Activated naive CD4-positive, alpha-beta T cell treated with anti-CD3 and anti-CD28 coated beads for 36 hours (primary cell): ENCODE results near the gene JMJD6. TPM values are rescaled to one million over a fixed set of nuclear protein-coding genes. Genes with fewer than 3 reads are reported as not detected.

ENCODE experiments used
- CTCF ChIA-PET: fragments of 350-600 bp; sonication (Branson Sonifier 250); formaldehyde crosslinking; loops from one replicate; lab custom pipeline; 2021; ENCODE audit warnings: antibody characterized with exemption; lab: Charles Lee
- DNase-seq: peaks from one replicate; pipeline ENCODE4 v3.0.0-alpha.2; 2020
- H3K27ac Mint-ChIP-seq: one replicate; pipeline ENCODE4 v1.8.0; 2021; ENCODE audit warnings: mild to moderate bottlenecking, mixed read lengths
- H3K27me3 Mint-ChIP-seq: one replicate; pipeline ENCODE4 v1.8.0; 2021; ENCODE audit warnings: low read depth, mixed read lengths
- H3K36me3 Mint-ChIP-seq: one replicate; pipeline ENCODE4 v1.8.0; 2021; ENCODE audit warnings: low read depth, mixed read lengths
- H3K4me1 Mint-ChIP-seq: one replicate; pipeline ENCODE4 v1.8.0; 2021; ENCODE audit warnings: low read depth, mixed read lengths
- H3K4me3 Mint-ChIP-seq: one replicate; pipeline ENCODE4 v1.8.0; 2021; ENCODE audit warnings: mild to moderate bottlenecking, moderate library complexity, mixed read lengths
- H3K9me3 Mint-ChIP-seq: one replicate; pipeline ENCODE4 v1.8.0; 2021; ENCODE audit warnings: mixed read lengths
- intact Hi-C: fragments of 100-400 bp; cut with micrococcal nuclease; formaldehyde crosslinking; loops from one replicate; pipeline ENCODE4 v1.15.1; 2023
- total RNA-seq, 2 experiments: library from RNA; stranded (reverse); gene quantifications; one replicate each; pipeline ENCODE4 v1.2.3, GENCODE V29; 2021

The JMJD6 gene
- total RNA-seq, 2 experiments from 2014 or later: 33.0 to 33.6 TPM

DNA sequence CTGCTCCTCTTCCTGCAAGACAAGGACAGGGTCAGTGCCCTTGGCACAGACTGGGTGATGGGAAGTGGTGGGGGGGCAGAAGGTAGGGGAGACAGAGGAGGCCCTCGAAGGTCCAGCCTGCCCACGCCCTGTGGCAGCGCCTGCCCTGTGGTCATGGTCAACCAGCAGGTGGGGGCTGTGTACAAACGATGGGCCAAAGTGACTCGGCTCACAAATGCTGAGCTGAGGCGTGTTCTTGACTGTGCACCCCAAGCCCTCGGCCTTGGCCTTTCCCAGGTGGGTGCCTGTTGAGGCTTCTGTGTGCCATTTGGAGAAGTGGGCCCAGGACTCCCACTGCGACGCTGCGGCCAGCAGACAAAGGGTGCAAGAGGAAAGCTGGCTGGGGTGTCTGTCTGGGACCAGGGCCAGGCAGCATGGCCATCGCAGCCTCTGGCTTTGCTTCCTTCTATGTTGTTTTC lies 38.2 kb downstream of the JMJD6 start:
- H3K4me3 Mint-ChIP-seq: no peak overlapping the region
- CTCF ChIA-PET: no interaction called here
- no peaks in the 10 kb centered on the region for H3K27me3 Mint-ChIP-seq
- no peak overlapping the region for H3K27ac Mint-ChIP-seq
- DNase-seq: no peak
- no peaks in the 10 kb centered on the region for H3K4me1 Mint-ChIP-seq
- intact Hi-C loops: no loop called here
- H3K9me3 Mint-ChIP-seq: no peaks in the 10 kb centered on the region
- H3K36me3 Mint-ChIP-seq: no peaks in the 10 kb centered on the region

DNA sequence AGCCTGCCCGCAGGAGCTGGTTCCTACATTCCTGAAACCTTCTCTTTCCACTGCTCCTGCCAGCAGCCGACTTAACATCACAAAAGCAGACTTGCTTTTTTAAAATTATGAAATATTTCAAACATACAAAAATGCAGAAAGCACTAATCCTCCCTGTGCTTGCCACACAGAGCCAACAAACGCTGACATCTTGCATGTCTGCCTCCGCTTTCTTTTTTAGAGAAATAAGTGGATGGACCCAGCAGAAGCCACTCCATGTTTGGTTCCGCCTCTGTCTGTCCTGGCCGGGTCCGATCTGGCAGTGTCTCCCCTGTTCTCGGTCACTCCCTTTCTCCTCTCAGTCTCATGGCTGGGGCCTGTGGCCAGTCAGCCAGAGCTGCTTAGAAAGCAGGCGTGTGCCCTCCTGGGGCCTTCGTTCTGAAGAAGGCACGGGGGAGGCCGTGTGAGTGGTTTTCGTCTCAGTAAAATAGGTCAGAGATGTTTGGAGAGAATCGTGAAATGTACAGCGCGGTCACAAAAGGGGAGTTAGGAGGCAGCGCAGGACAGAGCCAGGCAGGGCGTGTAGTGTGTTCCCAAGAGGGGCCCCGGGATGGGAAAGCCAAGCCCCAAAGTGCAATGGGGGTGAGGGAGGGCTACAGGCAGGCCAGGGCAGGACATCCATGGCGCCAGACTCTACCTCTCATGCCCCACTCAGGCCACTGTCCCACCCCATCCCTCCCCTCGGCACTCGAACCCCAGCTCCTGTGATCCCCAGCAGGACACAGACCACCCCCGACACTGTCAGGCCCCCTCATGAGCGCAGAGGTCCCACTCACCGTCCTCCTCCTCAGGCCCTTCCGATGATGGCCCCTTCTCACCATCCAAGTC lies 38.9 kb downstream of the JMJD6 start:
- Mint-ChIP-seq H3K36me3 (no peaks in the 10 kb centered on the region), H3K9me3 (no peaks in the 10 kb centered on the region), H3K27ac (no peak overlapping the region), H3K27me3 (no peaks in the 10 kb centered on the region), H3K4me3 (no peak overlapping the region), H3K4me1 (no peaks in the 10 kb centered on the region)
- CTCF ChIA-PET: no interaction called here
- intact Hi-C loops: no loop called here
- DNase-seq: no peak

DNA sequence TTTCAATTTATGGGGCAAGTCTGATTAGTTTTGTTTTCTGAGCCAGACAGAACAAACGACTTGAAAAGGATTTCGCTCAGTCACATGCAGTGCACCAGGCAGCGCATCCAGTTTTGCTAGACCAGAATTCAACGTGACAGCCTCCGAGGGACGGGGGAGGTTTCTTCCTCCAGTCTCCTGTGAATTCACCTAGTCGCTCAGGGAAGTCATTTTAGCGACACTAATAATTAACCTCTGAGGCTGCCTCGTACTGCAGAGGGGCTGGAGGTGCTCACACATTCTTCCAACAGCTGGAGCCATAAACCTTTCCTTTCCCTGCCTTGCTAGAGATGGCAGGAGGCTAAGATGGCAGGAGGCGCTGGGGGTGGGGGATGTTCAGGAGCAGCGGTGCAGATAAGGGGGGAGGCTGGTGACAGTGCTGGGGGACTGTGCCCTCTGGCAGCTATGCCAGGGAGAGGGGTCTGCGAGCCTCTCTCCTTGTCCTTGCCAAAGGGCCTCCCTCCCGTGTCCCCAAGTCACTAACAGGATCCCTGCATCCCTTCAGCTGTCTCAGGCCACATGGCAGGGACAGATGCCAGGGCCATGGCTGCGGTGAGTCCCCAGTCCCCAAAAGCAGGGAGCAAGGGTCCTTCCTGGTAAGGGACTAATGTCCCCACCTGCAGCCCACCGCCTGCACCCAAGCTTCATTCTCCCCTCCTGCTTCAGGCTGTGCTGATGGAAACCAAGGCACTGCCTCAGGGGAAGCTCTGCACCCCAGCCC lies 39.7 kb downstream of the JMJD6 start:
- no peak overlapping the region for H3K4me3 Mint-ChIP-seq
- no peaks in the 10 kb centered on the region for H3K9me3 Mint-ChIP-seq
- no peak overlapping the region for H3K27ac Mint-ChIP-seq
- no peaks in the 10 kb centered on the region for H3K27me3 Mint-ChIP-seq
- H3K4me1 Mint-ChIP-seq: no peaks in the 10 kb centered on the region
- CTCF ChIA-PET: no interaction called here
- DNase-seq: no peak
- H3K36me3 Mint-ChIP-seq: no peaks in the 10 kb centered on the region
- intact Hi-C loops: no loop called here

DNA sequence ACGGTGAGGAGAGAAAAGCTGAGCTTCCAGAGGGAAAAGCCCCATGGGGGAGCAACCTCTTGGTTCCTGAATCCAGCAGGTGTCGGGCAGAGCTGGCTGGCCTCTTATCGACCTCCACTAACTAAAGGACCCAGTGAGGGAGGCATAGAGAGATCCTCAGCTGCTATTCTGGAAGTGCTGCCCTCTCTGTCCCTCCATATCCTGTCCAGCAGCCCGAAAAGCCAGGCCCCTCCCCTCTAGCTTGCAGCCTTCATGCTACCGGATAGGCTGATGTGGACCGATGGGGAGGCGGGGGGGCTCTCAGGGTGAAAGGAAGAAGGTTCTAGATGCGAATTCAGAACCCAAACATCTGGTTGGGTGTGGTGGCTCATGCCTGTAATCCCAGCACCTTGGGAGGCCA lies 40.6 kb downstream of the JMJD6 start:
- Mint-ChIP-seq H3K4me1 (no peaks in the 10 kb centered on the region), H3K27me3 (no peaks in the 10 kb centered on the region), H3K9me3 (no peaks in the 10 kb centered on the region), H3K4me3 (no peak overlapping the region), H3K36me3 (no peaks in the 10 kb centered on the region), H3K27ac (no peak overlapping the region)
- DNase-seq: no peak
- intact Hi-C loops: no loop called here
- CTCF ChIA-PET: interaction anchor here (1.1 kb wide), 1 partner anchor 62 kb away, joined by 4 read pairs; no protein-coding TSS in a partner anchor

DNA sequence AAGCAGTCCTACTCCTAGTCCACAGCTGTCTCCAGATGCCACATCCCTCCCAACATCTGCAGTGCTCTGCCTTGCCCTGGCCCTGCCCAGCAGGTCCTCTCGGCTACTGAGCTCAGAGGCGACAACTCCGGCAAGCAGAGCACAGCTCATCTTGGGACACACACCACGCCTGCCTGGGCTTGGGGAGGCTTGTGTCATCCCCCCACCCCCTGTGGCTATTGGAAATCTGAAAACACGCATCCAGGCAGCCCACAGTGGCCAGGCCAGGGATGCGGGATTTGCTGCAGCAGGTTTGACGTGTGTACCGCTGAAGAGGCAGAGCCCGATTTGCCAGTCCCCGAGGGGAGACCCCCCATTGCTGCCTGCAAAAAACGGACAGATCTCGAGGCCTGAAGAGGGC lies 41.0 kb downstream of the JMJD6 start:
- H3K36me3 Mint-ChIP-seq: no peaks in the 10 kb centered on the region
- no peaks in the 10 kb centered on the region for H3K27me3 Mint-ChIP-seq
- CTCF ChIA-PET: interaction anchor here (1.1 to 1.2 kb wide), 2 partner anchors 61 to 162 kb away, joined by 3 to 4 read pairs; no protein-coding TSS in a partner anchor
- no peak overlapping the region for H3K27ac Mint-ChIP-seq
- H3K4me3 Mint-ChIP-seq: no peak overlapping the region
- intact Hi-C loops: no loop called here
- H3K4me1 Mint-ChIP-seq: no peaks in the 10 kb centered on the region
- no peaks in the 10 kb centered on the region for H3K9me3 Mint-ChIP-seq
- no peak for DNase-seq

DNA sequence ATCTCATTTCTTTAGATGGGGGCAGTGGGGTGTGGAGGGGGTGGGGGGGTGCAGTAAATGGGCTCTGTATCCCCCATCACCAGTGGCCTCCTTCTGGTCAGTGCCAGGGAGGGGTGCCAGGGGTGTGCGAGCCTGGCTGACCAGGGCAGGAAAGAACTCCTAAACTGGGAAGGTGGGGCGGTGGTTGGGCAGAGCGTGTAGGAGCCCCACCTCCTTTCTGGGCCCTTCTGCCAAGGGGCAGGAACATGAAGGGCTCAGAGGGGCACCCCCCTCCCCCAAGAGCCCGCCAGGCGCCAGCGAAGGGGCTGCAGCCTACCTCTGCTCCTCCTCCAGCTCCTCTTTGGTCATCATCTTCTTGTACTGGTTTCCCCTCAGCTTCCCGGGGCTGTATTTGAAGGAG lies 41.6 kb downstream of the JMJD6 start:
- CTCF ChIA-PET: interaction anchor here (1.1 to 1.2 kb wide), 2 partner anchors 61 to 162 kb away, joined by 3 to 4 read pairs; no protein-coding TSS in a partner anchor
- Mint-ChIP-seq H3K27me3 (no peaks in the 10 kb centered on the region), H3K27ac (no peak overlapping the region), H3K4me1 (no peaks in the 10 kb centered on the region), H3K9me3 (no peaks in the 10 kb centered on the region), H3K36me3 (no peaks in the 10 kb centered on the region), H3K4me3 (no peak overlapping the region)
- intact Hi-C loops: no loop called here
- DNase-seq: no peak

DNA sequence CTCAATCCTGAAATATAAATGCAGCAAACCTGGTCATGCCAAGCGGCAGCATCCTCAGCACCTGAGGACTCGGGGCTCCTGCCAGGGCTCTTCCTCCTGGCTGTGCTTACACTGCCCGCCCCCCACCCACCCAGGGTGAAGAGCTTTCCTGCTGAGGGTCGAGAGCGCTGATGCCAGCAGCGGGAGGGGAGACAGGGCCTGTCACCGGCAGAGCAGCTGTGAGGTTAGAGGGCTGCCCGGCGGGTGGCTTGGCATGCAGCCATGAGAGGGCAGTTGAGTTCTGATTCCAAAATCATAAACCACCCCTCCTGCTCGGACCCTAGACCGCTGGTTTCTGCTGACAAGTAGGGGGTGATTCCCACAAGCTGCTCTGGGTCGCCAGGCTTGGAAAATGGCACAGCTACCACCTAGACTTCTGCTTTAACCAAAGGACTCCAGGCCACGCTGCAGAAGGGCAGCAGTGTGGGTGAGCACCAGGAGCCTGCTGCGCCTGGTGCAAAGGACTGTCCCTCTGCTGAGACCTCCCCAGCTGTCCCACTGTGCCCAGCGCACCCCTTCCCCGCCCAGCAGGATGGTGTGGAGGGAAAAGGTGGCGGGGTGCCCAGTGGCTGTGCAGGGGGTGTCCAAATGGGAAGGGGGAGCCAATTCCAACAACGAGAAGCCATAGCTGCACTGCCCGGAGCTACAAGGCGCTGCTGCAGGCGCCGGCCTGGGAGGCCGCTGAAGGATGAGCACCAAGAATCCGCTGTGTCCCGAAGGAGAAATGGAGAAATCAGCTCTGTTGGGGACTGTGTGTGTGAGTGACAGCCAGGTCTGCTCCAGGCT lies 42.3 kb downstream of the JMJD6 start:
- Mint-ChIP-seq H3K4me3 (no peak overlapping the region), H3K36me3 (no peaks in the 10 kb centered on the region), H3K9me3 (no peaks in the 10 kb centered on the region), H3K27ac (no peak overlapping the region), H3K27me3 (no peaks in the 10 kb centered on the region), H3K4me1 (no peaks in the 10 kb centered on the region)
- no peak for DNase-seq
- intact Hi-C loops: no loop called here
- CTCF ChIA-PET: interaction anchor here (1.2 kb wide), 1 partner anchor 161 kb away, joined by 3 read pairs; no protein-coding TSS in a partner anchor

DNA sequence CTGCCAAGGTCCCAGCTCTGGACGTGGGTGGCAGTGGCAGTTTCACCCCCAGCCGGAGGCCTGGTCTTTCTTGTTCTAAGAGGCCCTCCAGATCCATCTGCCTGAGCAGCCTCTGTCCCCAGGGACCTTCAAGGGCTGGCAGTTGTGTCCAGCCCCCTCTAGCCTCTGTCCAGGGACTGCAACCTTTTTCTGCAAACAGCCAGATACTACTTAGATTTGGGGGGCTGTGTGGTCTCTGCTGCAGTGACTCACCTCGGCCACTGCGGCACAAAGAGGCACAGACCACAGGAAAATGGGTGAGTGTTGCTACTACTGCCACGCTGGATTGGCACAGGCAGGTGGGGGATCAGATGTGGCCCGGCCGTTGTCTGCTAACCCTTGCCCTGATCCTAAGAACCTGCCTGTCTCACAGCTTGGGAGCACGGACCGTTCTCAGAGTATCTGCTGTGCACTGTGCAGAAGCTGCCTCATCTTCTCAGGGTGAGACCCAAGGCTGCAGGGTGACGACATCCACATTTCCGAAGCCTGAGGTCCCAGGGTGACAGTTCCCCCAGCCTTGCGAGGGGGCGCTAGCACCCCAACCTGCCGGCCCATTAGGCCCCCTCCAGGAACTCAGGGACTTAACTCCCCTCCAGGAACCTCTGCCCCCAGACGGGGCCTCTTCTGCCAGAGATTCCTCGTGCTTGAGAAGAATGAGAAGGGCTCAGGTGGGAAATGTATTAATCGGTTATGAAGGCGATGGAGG lies 43.2 kb downstream of the JMJD6 start:
- DNase-seq: no peak
- CTCF ChIA-PET: interaction anchor here (2.4 kb wide), 1 partner anchor 125 kb away, joined by 9 read pairs; no protein-coding TSS in a partner anchor
- Mint-ChIP-seq H3K4me3 (no peak overlapping the region), H3K9me3 (no peaks in the 10 kb centered on the region), H3K36me3 (no peaks in the 10 kb centered on the region), H3K27ac (no peak overlapping the region), H3K4me1 (no peaks in the 10 kb centered on the region), H3K27me3 (no peaks in the 10 kb centered on the region)
- intact Hi-C loops: no loop called here

DNA sequence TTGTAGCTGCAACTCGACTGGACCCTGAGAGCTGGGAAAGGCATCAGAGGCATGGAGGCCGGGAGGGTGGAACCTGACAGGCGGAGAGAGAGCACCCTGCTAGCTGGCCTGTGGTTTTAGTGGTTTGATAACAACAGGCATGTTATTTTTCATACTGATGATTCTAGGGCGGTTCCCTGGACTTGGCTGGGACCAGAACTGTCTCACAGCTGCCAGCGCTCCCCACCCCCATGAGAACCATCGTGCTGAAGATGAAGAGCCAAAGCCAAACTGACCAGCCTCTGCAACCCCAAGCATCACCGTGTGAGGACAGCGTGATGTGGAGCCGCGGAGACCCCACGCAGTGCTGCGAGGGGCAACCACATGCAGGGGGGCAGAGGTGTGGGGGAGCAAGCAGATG lies 44.1 kb downstream of the JMJD6 start:
- DNase-seq: no peak
- no peak overlapping the region for H3K4me3 Mint-ChIP-seq
- intact Hi-C loops: no loop called here
- CTCF ChIA-PET: interaction anchor here (0.9 to 2.4 kb wide), 18 partner anchors 9 to 243 kb away, joined by 3 to 19 read pairs (median 6); partner anchors contain the start of gene MXRA7
- H3K9me3 Mint-ChIP-seq: no peaks in the 10 kb centered on the region
- H3K36me3 Mint-ChIP-seq: no peaks in the 10 kb centered on the region
- no peaks in the 10 kb centered on the region for H3K4me1 Mint-ChIP-seq
- H3K27me3 Mint-ChIP-seq: no peaks in the 10 kb centered on the region
- H3K27ac Mint-ChIP-seq: no peak overlapping the region

DNA sequence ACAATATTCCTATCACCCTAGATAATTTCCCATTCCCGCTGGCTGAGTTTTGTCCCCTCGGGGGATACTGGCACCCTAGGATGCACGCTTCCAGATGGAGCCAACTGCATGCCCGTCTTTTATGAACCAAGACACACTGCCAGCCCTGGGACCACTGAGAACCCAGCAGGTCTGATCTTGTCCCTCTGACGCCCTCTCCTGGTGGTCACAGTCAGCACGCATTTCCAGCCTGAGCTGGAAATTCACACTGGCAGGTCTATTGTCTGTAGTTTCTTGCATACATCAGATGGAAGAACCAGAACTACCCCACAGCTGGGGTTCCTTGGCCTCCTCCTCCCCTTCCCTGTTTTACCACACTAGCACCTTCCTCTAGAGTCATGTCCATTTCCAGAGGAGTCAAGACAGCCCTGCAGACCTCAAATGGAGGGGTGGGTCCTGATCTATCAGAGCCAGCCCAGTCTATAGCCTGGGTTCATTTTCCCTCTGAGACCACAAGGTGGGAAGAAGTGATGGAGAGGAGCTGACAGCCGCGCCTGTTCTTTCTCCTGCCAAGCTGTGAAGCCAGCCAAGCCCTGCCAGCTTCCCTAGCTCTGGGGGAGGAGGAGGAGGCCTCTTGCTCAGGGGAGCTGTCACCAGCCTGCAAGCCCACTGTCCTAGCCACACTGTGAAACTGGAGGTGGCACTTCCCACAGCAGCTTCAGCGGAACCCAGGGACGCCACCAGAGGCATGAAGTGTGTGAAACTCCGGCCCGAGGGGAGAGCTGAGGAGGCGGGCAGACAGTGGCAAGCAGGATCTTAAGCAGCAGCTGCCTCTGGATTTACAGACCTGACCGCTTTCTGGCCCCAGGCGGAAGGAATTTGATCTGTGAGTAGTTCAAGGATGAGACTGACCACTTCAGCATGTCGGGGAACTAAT lies 44.9 kb downstream of the JMJD6 start:
- intact Hi-C loops: loop anchor here (1.0 kb wide), 2 partner anchors 123 to 158 kb away; no protein-coding TSS in a partner anchor
- CTCF ChIA-PET: interaction anchor here (0.6 to 2.4 kb wide), 29 partner anchors 10 to 242 kb away, joined by 3 to 19 read pairs (median 4); partner anchors contain the start of genes MXRA7, ST6GALNAC1 and ST6GALNAC2

More for the DNA sequence above, 44.9 kb downstream of the JMJD6 start:
- H3K36me3 Mint-ChIP-seq: no peaks in the 10 kb centered on the region
- H3K4me3 Mint-ChIP-seq: no peak overlapping the region
- no peak overlapping the region for H3K27ac Mint-ChIP-seq
- DNase-seq: peak; percentile 83
- H3K27me3 Mint-ChIP-seq: no peaks in the 10 kb centered on the region
- H3K9me3 Mint-ChIP-seq: no peaks in the 10 kb centered on the region
- no peaks in the 10 kb centered on the region for H3K4me1 Mint-ChIP-seq
